GM12872 (cell line): ENCODE results near the gene ATP10D.

Experiments
- TF ChIP-seq, protein P1 (sequence below): IDR thresholded peaks from 3 replicates; pipeline ENCODE4 v1.5.1; 2011; ENCODE audit warnings: low read depth, mild to moderate bottlenecking, low read length, moderate library complexity; ENCODE audit not compliant: insufficient read depth

The ATP10D gene

GRCh38 chr4:47531241-47531953 is 46.3 kb downstream of the ATP10D start:
- TF ChIP-seq, protein P1, sequence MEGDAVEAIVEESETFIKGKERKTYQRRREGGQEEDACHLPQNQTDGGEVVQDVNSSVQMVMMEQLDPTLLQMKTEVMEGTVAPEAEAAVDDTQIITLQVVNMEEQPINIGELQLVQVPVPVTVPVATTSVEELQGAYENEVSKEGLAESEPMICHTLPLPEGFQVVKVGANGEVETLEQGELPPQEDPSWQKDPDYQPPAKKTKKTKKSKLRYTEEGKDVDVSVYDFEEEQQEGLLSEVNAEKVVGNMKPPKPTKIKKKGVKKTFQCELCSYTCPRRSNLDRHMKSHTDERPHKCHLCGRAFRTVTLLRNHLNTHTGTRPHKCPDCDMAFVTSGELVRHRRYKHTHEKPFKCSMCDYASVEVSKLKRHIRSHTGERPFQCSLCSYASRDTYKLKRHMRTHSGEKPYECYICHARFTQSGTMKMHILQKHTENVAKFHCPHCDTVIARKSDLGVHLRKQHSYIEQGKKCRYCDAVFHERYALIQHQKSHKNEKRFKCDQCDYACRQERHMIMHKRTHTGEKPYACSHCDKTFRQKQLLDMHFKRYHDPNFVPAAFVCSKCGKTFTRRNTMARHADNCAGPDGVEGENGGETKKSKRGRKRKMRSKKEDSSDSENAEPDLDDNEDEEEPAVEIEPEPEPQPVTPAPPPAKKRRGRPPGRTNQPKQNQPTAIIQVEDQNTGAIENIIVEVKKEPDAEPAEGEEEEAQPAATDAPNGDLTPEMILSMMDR: no peak

DNA sequence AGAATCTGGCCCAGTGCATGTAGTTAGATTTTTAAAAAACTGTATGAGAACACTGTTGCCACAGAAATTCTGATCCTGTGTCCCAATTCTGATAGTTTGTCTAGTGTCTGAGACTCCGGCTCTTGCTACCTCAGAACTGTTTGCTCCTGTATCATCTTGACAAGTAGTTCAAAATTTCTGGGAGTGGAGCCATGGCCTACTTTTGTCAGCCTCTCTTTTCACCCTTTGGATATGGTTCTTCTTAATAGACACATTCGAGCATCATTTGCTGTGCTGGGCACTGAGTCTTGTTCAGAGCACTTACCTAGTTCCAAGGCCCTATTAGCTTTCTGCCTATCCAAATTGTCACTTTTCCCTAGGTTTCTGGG is 46.9 kb downstream of the ATP10D start:
- TF ChIP-seq, protein P1: no peak

GRCh38 chr4:47532658-47533057 is 47.6 kb downstream of the ATP10D start:
- TF ChIP-seq, protein P1: no peak

GRCh38 chr4:47533689-47534347 is 48.7 kb downstream of the ATP10D start:
- TF ChIP-seq, protein P1: no peak

GRCh38 chr4:47534772-47535171 is 49.7 kb downstream of the ATP10D start:
- TF ChIP-seq, protein P1: no peak

GRCh38 chr4:47535567-47536147 is 50.6 kb downstream of the ATP10D start:
- TF ChIP-seq, protein P1: no peak

- TF ChIP-seq, protein P1: no peak
Measured at GRCh38 chr4:47536966-47537365, 51.9 kb downstream of the ATP10D start.
